A549 (cell line): ENCODE results near the gene PSMD2. TPM values are rescaled to one million over a fixed set of nuclear protein-coding genes. Genes with fewer than 3 reads are reported as not detected.

Experiments used
- ATAC-seq, 2 experiments: fragments of 200-7000 bp in 1 of 2; fragments of >200 bp in 1 of 2; cut with Nextera tagmentation in 1 of 2; cut with Tn5 transposase in 1 of 2; 3 replicates each; pipeline versions ENCODE4 v1.8.0 to v1.9.1; 2018 to 2020; ENCODE audit warnings: mild to moderate bottlenecking in 1 of 2, moderate library complexity in 1 of 2
- CTCF ChIA-PET: fragments of 300-600 bp; sonication (Branson Sonifier 250); formaldehyde crosslinking; extraction: SDS; loops from one replicate; lab custom pipeline; 2021; ENCODE audit warnings: antibody characterized with exemption, inconsistent platforms; lab: Yijun Ruan, JAX
- POLR2A ChIA-PET: fragments of 350-600 bp; formaldehyde crosslinking; extraction: SDS; loops from one replicate; lab custom pipeline; 2021; ENCODE audit warnings: antibody characterized with exemption, inconsistent platforms; lab: Yijun Ruan, JAX
- DNase-seq, 2 experiments: peaks; one replicate each; pipeline versions ENCODE4 v3.0.0 to v3.0.0-alpha.2; 2011 to 2016; ENCODE audit warnings: low read depth in 1 of 2, low spot score in 1 of 2
- FAIRE-seq: peaks from 2 replicates; lab custom pipeline; 2011; peaks lifted over from hg19 to GRCh38; lab: Jason Lieb, UNC
- H3K27ac ChIP-seq, 2 experiments: fragments of >200 bp; sonication (Bioruptor Twin); formaldehyde crosslinking; 3 replicates each; pipeline ENCODE4 v1.5.1; 2016 to 2017
- H3K4me1 ChIP-seq: fragments of >200 bp; sonication (Bioruptor Twin); formaldehyde crosslinking; 3 replicates; pipeline ENCODE4 v1.6.1; 2016
- H3K4me2 ChIP-seq: fragments of >200 bp; sonication (Bioruptor Twin); formaldehyde crosslinking; 3 replicates; pipeline ENCODE4 v1.6.1; 2016
- H3K4me3 ChIP-seq: fragments of >200 bp; sonication (Bioruptor Twin); formaldehyde crosslinking; 3 replicates; pipeline ENCODE4 v1.5.1; 2016
- H3K9me3 ChIP-seq: fragments of >200 bp; sonication (Bioruptor Twin); formaldehyde crosslinking; 3 replicates; pipeline ENCODE4 v1.6.1; 2016
- ATOH8 ChIP-seq: fragments of 250-450 bp; sonication (Bioruptor Pico); IDR thresholded peaks from 2 replicates; pipeline ENCODE4 v1.5.0; 2020; ENCODE audit warnings: low read depth, mild to moderate bottlenecking, moderate library complexity
- BCL3 ChIP-seq: fragments of >200 bp; sonication (Bioruptor Twin); formaldehyde crosslinking; IDR thresholded peaks from 3 replicates; pipeline ENCODE4 v1.6.1; 2016
- BHLHE40 ChIP-seq: IDR thresholded peaks from 2 replicates; pipeline ENCODE4 v1.6.1; 2012; ENCODE audit warnings: low read depth, low read length, inconsistent platforms
- CHD2 ChIP-seq: fragments of 150-350 bp; IDR thresholded peaks from 2 replicates; pipeline ENCODE4 v1.6.1; 2014; ENCODE audit warnings: low read length; ENCODE audit not compliant: partially characterized antibody
- CTCF ChIP-seq: fragments of >200 bp; sonication (Bioruptor Twin); formaldehyde crosslinking; IDR thresholded peaks from 3 replicates; pipeline ENCODE4 v1.5.1; 2016
- E2F6 ChIP-seq: IDR thresholded peaks from 2 replicates; pipeline ENCODE4 v1.6.1; 2012; ENCODE audit warnings: low read depth, borderline replicate concordance
- ESRRA ChIP-seq: fragments of 150-350 bp; IDR thresholded peaks from 2 replicates; pipeline ENCODE4 v1.6.1; 2014; ENCODE audit warnings: mild to moderate bottlenecking, low read length, borderline replicate concordance
- FOSL2 ChIP-seq, 2 experiments: fragments of 450-650 bp in 1 of 2; fragments of >200 bp in 1 of 2; sonication (Bioruptor Twin) in 1 of 2; formaldehyde crosslinking; IDR thresholded peaks; 2 replicates each; pipeline versions ENCODE4 v1.5.0 to v1.6.1; 2016 to 2020; ENCODE audit warnings: mild to moderate bottlenecking in 1 of 2, moderate library complexity in 1 of 2
- FOXS1 ChIP-seq: fragments of 250-450 bp; sonication (Bioruptor Pico); IDR thresholded peaks from 2 replicates; pipeline ENCODE4 v1.5.0; 2020; ENCODE audit warnings: mild to moderate bottlenecking, moderate library complexity
- JUN ChIP-seq, 2 experiments: fragments of >200 bp; sonication (Bioruptor Twin); formaldehyde crosslinking; IDR thresholded peaks; 2 replicates in 1 of 2; 3 replicates in 1 of 2; pipeline ENCODE4 v1.6.1; 2016 to 2017
- KDM5A ChIP-seq: fragments of 200-600 bp; sonication (generic); IDR thresholded peaks from 2 replicates; pipeline ENCODE4 v1.6.1; 2016; ENCODE audit warnings: antibody characterized with exemption, mild to moderate bottlenecking
- MAX ChIP-seq: IDR thresholded peaks from 2 replicates; pipeline ENCODE4 v1.6.1; 2012
- PHF8 ChIP-seq: fragments of 200-600 bp; sonication (generic); IDR thresholded peaks from 2 replicates; pipeline ENCODE4 v1.6.1; 2016; ENCODE audit warnings: low read depth, mild to moderate bottlenecking, antibody characterized with exemption, moderate library complexity, borderline replicate concordance
- POLR2A ChIP-seq: IDR thresholded peaks from 2 replicates; pipeline ENCODE4 v1.6.1; 2012; ENCODE audit warnings: mild to moderate bottlenecking, low read length
- RCOR1 ChIP-seq: fragments of 150-350 bp; IDR thresholded peaks from 2 replicates; pipeline ENCODE4 v1.6.1; 2014; ENCODE audit warnings: antibody characterized with exemption, low read length, low read depth
- REST ChIP-seq: fragments of 200-600 bp; sonication (generic); IDR thresholded peaks from 2 replicates; pipeline ENCODE4 v1.6.1; 2016; ENCODE audit warnings: antibody characterized with exemption, mild to moderate bottlenecking, moderate library complexity
- RFX5 ChIP-seq: fragments of 450-650 bp; IDR thresholded peaks from 2 replicates; pipeline ENCODE4 v1.7.1; 2014; ENCODE audit warnings: antibody characterized with exemption, mild to moderate bottlenecking, moderate library complexity
- TFCP2L1 ChIP-seq: fragments of 250-450 bp; sonication (Bioruptor Pico); IDR thresholded peaks from 2 replicates; pipeline ENCODE4 v1.5.0; 2021; ENCODE audit warnings: mild to moderate bottlenecking
- WGBS: methylation state at CpG from one replicate; pipeline ENCODE4 v1.1.6; 2017; ENCODE audit errors: missing lambda C conversion rate; 5-methylcytosine and 5-hydroxymethylcytosine counted together
- polyA minus RNA-seq: library from RNA; depleted of rRNA, polyadenylated mRNA; stranded (reverse); fragments of >200 nt; gene quantifications from 2 replicates; pipeline ENCODE4 v1.2.3, GENCODE V29; 2011; rRNA and poly(A)+ RNA removed
- polyA plus RNA-seq, 4 experiments: library from polyadenylated mRNA; depleted of rRNA in 3 of 4; stranded (reverse); fragments of >200 nt; fragmentation: RNase III in 1 of 4; extraction: RNeasy Plus Mini Kit Qiagen cat#74134 plus additional on column Dnase treatment in 1 of 4; gene quantifications; 2 replicates in 3 of 4; 3 replicates in 1 of 4; pipeline ENCODE4 v1.2.3, GENCODE V29; 2011 to 2017

Gene PSMD2
- 267 and 304 TPM in 2 replicates for polyA plus RNA-seq (2011; rRNA removed)
- 255 and 344 TPM in 2 replicates for polyA plus RNA-seq (2012; cell fraction: cytosol; rRNA removed)
- 344 and 368 TPM in 2 replicates for polyA plus RNA-seq (2012; cell fraction: nucleus; rRNA removed)
- polyA plus RNA-seq (2017; fragmentation: RNase III; extraction: RNeasy Plus Mini Kit Qiagen cat#74134 plus additional on column Dnase treatment), result 503 to 541 TPM (median 522 TPM) in 3 replicates
- polyA minus RNA-seq, result 594 and 615 TPM in 2 replicates

GRCh38 chr3:184298759-184299487 is at the start of gene PSMD2:
PSMD2 (plus strand) TSS chr3:184299241; CDS start chr3:184299267, 26 bp downstream.
- peak; percentile 95 to 99 for ATAC-seq
- FAIRE-seq, result no peak

GRCh38 chr3:184249412-184250166 is 49.5 kb upstream of the PSMD2 start, which contains the start of gene EEF1AKMT4:
EEF1AKMT4 (plus strand) TSS chr3:184249672; CDS start chr3:184249695, 23 bp downstream.
- FAIRE-seq, result no peak
- POLR2A ChIA-PET, result no interaction called here
- TF ChIP-seq FOXS1 (no peak), KDM5A (no peak), ESRRA (no peak), BHLHE40 (peak; percentile 42; the same call in 1 of the 2 replicates), RCOR1 (no peak), CTCF (peak; percentile 16; the same call in 2 of the 3 replicates), MAX (peak; percentile 98), POLR2A (peak; percentile 67), ATOH8 (CRISPR knock-in tag) (no peak), E2F6 (0 out of 2 replicates have a peak, but pooled peaks have one; percentile 37)

More at GRCh38 chr3:184298759-184299487, at the start of gene PSMD2:
- Histone ChIP-seq H3K9me3 (no peaks in the 10 kb centered on the region), H3K4me3 (peak within 1 kb of the TSS; percentile 83), H3K27ac (peak within 1 kb of the TSS; percentile 89 to 94), H3K4me1 (peaks cover 9% of the 10 kb centered on the region; the same call in 2 of the 3 replicates), H3K4me2 (peak within 1 kb of the TSS; percentile 96)
- POLR2A ChIA-PET, result no interaction called here
- 0% methylated on average over 14 of the region's 78 CpGs for WGBS
- peak; percentile 82 to 92 for DNase-seq
- TF ChIP-seq KDM5A, result peak; percentile 62; the same call in 1 of the 2 replicates
- TF ChIP-seq POLR2A, result peak; percentile 71
- peak; percentile 73; the same call in 2 of the 3 replicates for TF ChIP-seq BCL3
- no peak for TF ChIP-seq TFCP2L1 (CRISPR knock-in tag)
- peak; percentile 39; the same call in 1 of the 2 replicates for TF ChIP-seq PHF8
- peak; percentile 81 for TF ChIP-seq CHD2
- no peak for TF ChIP-seq FOSL2 (IDR thresholded peaks at IDR 0.05)
- peak; percentile 13; the same call in 1 of the 2 replicates for TF ChIP-seq FOSL2 (CRISPR knock-in tag; IDR thresholded peaks at IDR 0.05)
- TF ChIP-seq RFX5, result no peak
- TF ChIP-seq REST, result peak; percentile 75
- TF ChIP-seq MAX, result peak; percentile 45; the same call in 1 of the 2 replicates
- TF ChIP-seq JUN (IDR thresholded peaks at IDR 0.05), result peak; percentile 25 to 62; a peak in 2 of 5 replicates
- CTCF ChIA-PET, result interaction anchor here (1.0 to 1.9 kb wide), 2 partner anchors 9 to 55 kb away, joined by 3 to 11 read pairs; no protein-coding TSS in a partner anchor

More at GRCh38 chr3:184249412-184250166, 49.5 kb upstream of the PSMD2 start, which contains the start of gene EEF1AKMT4:
- CTCF ChIA-PET, result interaction anchor here (0.6 to 1.8 kb wide), 28 partner anchors 11 to 350 kb away, joined by 3 to 27 read pairs (median 4); partner anchors contain the start of genes CAMK2N2 and EIF2B5
- Histone ChIP-seq H3K4me2 (peak within 1 kb of the TSS; percentile 89), H3K9me3 (no peaks in the 10 kb centered on the region), H3K4me3 (peak within 1 kb of the TSS; percentile 57), H3K27ac (peak within 1 kb of the TSS; percentile 97 to 98), H3K4me1 (peaks cover 8% of the 10 kb centered on the region; the same call in 2 of the 3 replicates)
- ATAC-seq (peak; percentile 97 to 98), DNase-seq (peak; percentile 88 to 98)
- under 1% methylated on average over 11 of the region's 54 CpGs for WGBS
